ENCODE results near the gene RNF166. TPM values are rescaled to one million over a fixed set of nuclear protein-coding genes. Genes with fewer than 3 reads are reported as not detected.
A peak's percentile ranks its signal among the peaks of the same experiment; 100 is the strongest.

The RNF166 gene
- total and polyA plus RNA-seq, 2 of the 13 experiments (the other 11 are each of a cell fraction or from before 2014, with no cell fraction given): 21.4 to 23.0 TPM

DNA sequence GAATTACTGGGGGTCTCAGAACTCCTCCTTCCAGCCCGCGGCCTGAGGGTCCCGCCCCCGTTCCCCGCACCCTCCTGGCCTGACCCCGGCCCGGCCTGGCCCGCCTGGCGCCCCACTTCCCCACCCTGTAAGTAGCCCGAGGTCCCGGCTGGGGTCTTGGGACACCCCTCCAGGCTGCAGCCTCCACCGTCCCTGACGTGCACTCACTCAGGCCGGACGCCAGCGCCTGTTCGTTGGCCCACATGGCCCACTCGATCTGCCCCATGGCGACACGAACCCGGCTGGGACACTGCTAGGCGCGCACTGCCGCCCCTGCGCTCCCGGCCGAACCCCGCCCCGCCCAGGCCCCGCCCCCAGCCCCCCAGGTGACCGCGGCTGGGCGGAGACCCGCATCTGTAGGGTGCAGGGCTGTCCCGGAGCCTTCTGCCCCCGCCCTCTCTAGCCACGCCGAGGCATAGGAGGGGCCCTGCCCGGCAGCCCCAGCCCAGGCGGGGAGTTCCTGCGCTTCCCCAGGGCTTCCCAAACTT, 55.4 kb downstream of the RNF166 start, which contains the start of gene CYBA (continued):
- 0 out of 2 replicates have a peak, but pooled peaks have one; percentile 61 for TF ChIP-seq PRDM4 (CRISPR knock-in tag; IDR thresholded peaks at IDR 0.05; ENCODE audit: borderline replicate concordance)
- TF ChIP-seq, protein P1, sequence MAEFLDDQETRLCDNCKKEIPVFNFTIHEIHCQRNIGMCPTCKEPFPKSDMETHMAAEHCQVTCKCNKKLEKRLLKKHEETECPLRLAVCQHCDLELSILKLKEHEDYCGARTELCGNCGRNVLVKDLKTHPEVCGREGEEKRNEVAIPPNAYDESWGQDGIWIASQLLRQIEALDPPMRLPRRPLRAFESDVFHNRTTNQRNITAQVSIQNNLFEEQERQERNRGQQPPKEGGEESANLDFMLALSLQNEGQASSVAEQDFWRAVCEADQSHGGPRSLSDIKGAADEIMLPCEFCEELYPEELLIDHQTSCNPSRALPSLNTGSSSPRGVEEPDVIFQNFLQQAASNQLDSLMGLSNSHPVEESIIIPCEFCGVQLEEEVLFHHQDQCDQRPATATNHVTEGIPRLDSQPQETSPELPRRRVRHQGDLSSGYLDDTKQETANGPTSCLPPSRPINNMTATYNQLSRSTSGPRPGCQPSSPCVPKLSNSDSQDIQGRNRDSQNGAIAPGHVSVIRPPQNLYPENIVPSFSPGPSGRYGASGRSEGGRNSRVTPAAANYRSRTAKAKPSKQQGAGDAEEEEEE (CRISPR knock-in tag; IDR thresholded peaks at IDR 0.05; ENCODE audit: borderline replicate concordance): no peak
- TF ChIP-seq ATF5 (CRISPR knock-in tag; IDR thresholded peaks at IDR 0.05; ENCODE audit: low read depth): no peak
- no peak for TF ChIP-seq KAT7 (CRISPR knock-in tag; IDR thresholded peaks at IDR 0.05; ENCODE audit: borderline replicate concordance)
- TF ChIP-seq ZGPAT (CRISPR knock-in tag; IDR thresholded peaks at IDR 0.05): no peak
- TF ChIP-seq ZNF549 (CRISPR knock-in tag; IDR thresholded peaks at IDR 0.05): 0 out of 2 replicates have a peak, but pooled peaks have one; percentile 30
- 0 out of 2 replicates have a peak, but pooled peaks have one; percentile 46 for TF ChIP-seq KLF11 (CRISPR knock-in tag; IDR thresholded peaks at IDR 0.05)
- peak; percentile 69 for TF ChIP-seq ZNF883 (CRISPR knock-in tag; IDR thresholded peaks at IDR 0.05; ENCODE audit: not compliant biosample characterization)
- no peak for TF ChIP-seq FOSL1 (CRISPR knock-in tag; IDR thresholded peaks at IDR 0.05; ENCODE audit: borderline replicate concordance)
- no peak for TF ChIP-seq ZBTB33 (CRISPR knock-in tag; IDR thresholded peaks at IDR 0.05)
- TF ChIP-seq ZNF256 (CRISPR knock-in tag; conservative IDR thresholded peaks at IDR 0.05): peak; percentile 59; the same call in 1 of the 2 replicates
- TF ChIP-seq SRF (IDR thresholded peaks at IDR 0.05; ENCODE audit: low read depth, low read length): no peak
- peak; percentile 46; the same call in 1 of the 2 replicates for TF ChIP-seq FOXM1 (CRISPR knock-in tag; IDR thresholded peaks at IDR 0.05)
- no peak for TF ChIP-seq CBX1 (IDR thresholded peaks at IDR 0.05; ENCODE audit: low read depth)
- peak; percentile 67; the same call in 1 of the 2 replicates for TF ChIP-seq ZNF501 (CRISPR knock-in tag; IDR thresholded peaks at IDR 0.05)
- no peak for TF ChIP-seq ZNF761 (CRISPR knock-in tag; conservative IDR thresholded peaks at IDR 0.05)
- TF ChIP-seq MEIS1 (CRISPR knock-in tag; IDR thresholded peaks at IDR 0.05; ENCODE audit: borderline replicate concordance): no peak
- TF ChIP-seq, protein P2, sequence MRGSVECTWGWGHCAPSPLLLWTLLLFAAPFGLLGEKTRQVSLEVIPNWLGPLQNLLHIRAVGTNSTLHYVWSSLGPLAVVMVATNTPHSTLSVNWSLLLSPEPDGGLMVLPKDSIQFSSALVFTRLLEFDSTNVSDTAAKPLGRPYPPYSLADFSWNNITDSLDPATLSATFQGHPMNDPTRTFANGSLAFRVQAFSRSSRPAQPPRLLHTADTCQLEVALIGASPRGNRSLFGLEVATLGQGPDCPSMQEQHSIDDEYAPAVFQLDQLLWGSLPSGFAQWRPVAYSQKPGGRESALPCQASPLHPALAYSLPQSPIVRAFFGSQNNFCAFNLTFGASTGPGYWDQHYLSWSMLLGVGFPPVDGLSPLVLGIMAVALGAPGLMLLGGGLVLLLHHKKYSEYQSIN (CRISPR knock-in tag; IDR thresholded peaks at IDR 0.05; ENCODE audit: borderline replicate concordance): no peak
- TF ChIP-seq JUND (CRISPR knock-in tag; IDR thresholded peaks at IDR 0.05): no peak
